Transverse colon (tissue), 3 donors: Measurements from ENCODE around the gene RAD9B.

Source experiments
- POLR2A ChIP-seq: fragments of 450-650 bp; IDR thresholded peaks from one replicate; pipeline ENCODE4 v1.6.1; 2016; ENCODE audit warnings: antibody characterized with exemption, mild to moderate bottlenecking, moderate library complexity
- TF ChIP-seq, protein P1 (sequence below), 5 experiments: fragments of 200-600 bp in 3 of 5; fragments of 450-650 bp in 2 of 5; sonication (generic) in 3 of 5; IDR thresholded peaks; 1 replicate in 2 of 5; 2 replicates in 3 of 5; pipeline ENCODE4 v1.5.1; 2016 to 2017; ENCODE audit warnings: antibody characterized with exemption in 5 of 5, inconsistent platforms in 3 of 5, mild to moderate bottlenecking in 2 of 5, moderate library complexity in 1 of 5

DNA sequence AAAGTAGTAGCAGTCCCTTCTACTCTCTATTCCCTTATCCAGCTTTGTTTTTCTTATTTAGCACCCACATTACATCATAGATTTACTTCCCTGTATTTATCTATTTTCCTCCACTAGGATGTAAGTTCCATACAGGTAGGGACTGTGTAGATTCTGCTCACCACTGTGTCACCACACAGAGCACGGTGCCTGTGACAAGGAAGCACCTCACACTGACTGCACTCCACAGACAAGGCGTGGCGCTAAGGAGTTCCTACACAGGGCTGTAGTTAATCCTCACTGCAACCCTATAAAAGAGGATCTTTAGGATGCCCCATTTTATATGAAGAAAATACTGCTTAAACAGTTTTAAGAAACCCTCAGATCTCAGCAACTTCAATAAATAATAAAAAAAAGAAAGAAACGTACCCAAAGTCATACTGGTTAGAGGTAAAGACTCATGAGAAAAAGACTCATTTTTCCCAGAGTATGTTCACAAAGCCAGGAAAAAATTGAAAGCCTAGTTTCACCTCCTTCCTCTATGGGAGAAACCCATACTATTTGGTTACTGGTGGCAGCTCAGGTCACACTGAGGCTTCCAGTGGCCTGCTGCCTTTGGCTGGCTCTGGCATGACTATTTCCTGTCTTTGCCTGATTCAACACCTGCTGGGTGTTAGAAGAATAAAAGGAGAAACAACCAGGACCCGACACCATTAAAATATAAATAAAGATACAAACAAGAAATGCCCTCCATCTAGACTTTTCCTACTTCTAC is 36.9 kb downstream of the RAD9B start:
- TF ChIP-seq, protein P1, sequence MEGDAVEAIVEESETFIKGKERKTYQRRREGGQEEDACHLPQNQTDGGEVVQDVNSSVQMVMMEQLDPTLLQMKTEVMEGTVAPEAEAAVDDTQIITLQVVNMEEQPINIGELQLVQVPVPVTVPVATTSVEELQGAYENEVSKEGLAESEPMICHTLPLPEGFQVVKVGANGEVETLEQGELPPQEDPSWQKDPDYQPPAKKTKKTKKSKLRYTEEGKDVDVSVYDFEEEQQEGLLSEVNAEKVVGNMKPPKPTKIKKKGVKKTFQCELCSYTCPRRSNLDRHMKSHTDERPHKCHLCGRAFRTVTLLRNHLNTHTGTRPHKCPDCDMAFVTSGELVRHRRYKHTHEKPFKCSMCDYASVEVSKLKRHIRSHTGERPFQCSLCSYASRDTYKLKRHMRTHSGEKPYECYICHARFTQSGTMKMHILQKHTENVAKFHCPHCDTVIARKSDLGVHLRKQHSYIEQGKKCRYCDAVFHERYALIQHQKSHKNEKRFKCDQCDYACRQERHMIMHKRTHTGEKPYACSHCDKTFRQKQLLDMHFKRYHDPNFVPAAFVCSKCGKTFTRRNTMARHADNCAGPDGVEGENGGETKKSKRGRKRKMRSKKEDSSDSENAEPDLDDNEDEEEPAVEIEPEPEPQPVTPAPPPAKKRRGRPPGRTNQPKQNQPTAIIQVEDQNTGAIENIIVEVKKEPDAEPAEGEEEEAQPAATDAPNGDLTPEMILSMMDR (IDR thresholded peaks at IDR 0.05): peak in 1 of 5 experiments; percentile 40
- no peak for TF ChIP-seq POLR2A
